Liver (tissue), 3 donors: ENCODE results near the gene CDCP1.

ENCODE experiments used
- CTCF ChIP-seq: fragments of 150-350 bp; IDR thresholded peaks from 2 replicates; pipeline ENCODE4 v1.5.1; 2017; ENCODE audit warnings: improper control_type of control experiment, low read depth, low read length; ENCODE audit not compliant: missing input control
- EGR1 ChIP-seq, 2 donors: IDR thresholded peaks; 2 replicates each; pipeline ENCODE4 v1.6.1; 2016 to 2018; ENCODE audit warnings: antibody characterized with exemption in 2 of 2, low read depth in 2 of 2
- GABPA ChIP-seq, 2 donors: IDR thresholded peaks in 1 of 2; conservative IDR thresholded peaks in 1 of 2; 2 replicates each; pipeline ENCODE4 v1.6.1; 2016; ENCODE audit warnings: antibody characterized with exemption in 2 of 2, mild to moderate bottlenecking in 1 of 2, moderate library complexity in 1 of 2
- JUND ChIP-seq, 2 donors: IDR thresholded peaks; 2 replicates each; pipeline ENCODE4 v1.6.1; 2016; ENCODE audit warnings: antibody characterized with exemption in 2 of 2
- MAX ChIP-seq: IDR thresholded peaks from 2 replicates; pipeline ENCODE4 v1.6.1; 2016; ENCODE audit warnings: antibody characterized with exemption
- RAD21 ChIP-seq, 2 donors: IDR thresholded peaks; 2 replicates each; pipeline ENCODE4 v1.6.1; 2016; ENCODE audit warnings: antibody characterized with exemption in 2 of 2, mild to moderate bottlenecking in 2 of 2
- RXRA ChIP-seq, 2 donors: IDR thresholded peaks; 2 replicates each; pipeline ENCODE4 v1.6.1; 2017 to 2018; ENCODE audit warnings: antibody characterized with exemption in 2 of 2, mild to moderate bottlenecking in 1 of 2
- TAF1 ChIP-seq: conservative IDR thresholded peaks from 2 replicates; pipeline ENCODE4 v1.6.1; 2016; ENCODE audit warnings: antibody characterized with exemption, mild to moderate bottlenecking
- YY1 ChIP-seq: IDR thresholded peaks from 2 replicates; pipeline ENCODE4 v1.6.1; 2016; ENCODE audit warnings: antibody characterized with exemption, mild to moderate bottlenecking
- donor health status: healthy.
- donor health status: healthy.

DNA sequence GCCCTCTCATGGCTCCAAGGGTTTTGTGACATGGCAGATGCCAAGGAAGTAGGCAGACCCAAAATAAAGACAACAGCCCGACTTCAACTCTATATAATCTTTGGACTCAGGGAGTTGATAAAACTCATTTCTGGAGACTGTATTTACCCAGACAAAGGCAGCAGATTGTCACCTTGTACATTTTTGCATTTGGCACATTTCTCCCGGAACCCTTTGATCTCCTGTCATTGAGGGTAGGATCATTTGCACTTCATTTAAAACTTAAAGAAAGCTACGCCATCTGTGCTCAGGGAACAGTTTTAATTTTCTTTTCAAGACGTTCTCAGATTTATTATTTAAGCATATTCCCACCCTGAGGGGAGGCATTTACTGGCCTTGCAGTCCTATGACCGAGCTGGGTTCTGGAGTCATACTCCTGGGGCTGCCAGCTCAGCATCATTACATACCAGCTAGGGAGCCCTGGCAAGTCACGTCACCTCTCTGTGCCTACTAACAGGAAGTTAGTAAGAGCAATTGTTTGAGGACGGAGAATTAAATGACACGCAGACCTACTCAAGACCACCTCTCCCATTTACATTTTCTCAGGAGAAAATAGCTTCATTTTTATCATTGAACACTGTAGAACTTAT lies 5.9 kb downstream of the CDCP1 start:
- TF ChIP-seq EGR1 (IDR thresholded peaks at IDR 0.05; ENCODE audit: low read depth in 2 of 2) = no peak
- no peak for TF ChIP-seq CTCF
- TF ChIP-seq TAF1 = no peak
- no peak for TF ChIP-seq MAX
- no peak for TF ChIP-seq JUND (IDR thresholded peaks at IDR 0.05)
- TF ChIP-seq GABPA (IDR thresholded peaks at IDR 0.05 in 1 of 2, conservative IDR thresholded peaks at IDR 0.05 in 1 of 2) = no peak
- no peak for TF ChIP-seq RXRA (IDR thresholded peaks at IDR 0.05)
- TF ChIP-seq RAD21 (IDR thresholded peaks at IDR 0.05) = no peak
- no peak for TF ChIP-seq YY1
